ENCODE data around the gene STARD10.

GRCh38 chr11:72807021-72807693 is 13.3 kb upstream of the STARD10 start:
- TF ChIP-seq CTCF (IDR thresholded peaks at IDR 0.05 in 2 of 3, conservative IDR thresholded peaks at IDR 0.05 in 1 of 3; ENCODE audit: borderline replicate concordance in 1 of 3, insufficient read depth in 1 of 3, low read depth in 2 of 3, low read length in 2 of 3): no peak
- no peak for TF ChIP-seq POLR2AphosphoS5 (IDR thresholded peaks at IDR 0.05; ENCODE audit: low read depth, low read length)
- TF ChIP-seq YY1 (IDR thresholded peaks at IDR 0.05; ENCODE audit: extremely low read depth, insufficient replicate concordance, low read depth, low read length): no peak
- no peak for TF ChIP-seq POLR2A (IDR thresholded peaks at IDR 0.05; ENCODE audit: borderline replicate concordance, extremely low read depth, insufficient read depth, insufficient read length)
- no peak for TF ChIP-seq RAD21 (IDR thresholded peaks at IDR 0.05; ENCODE audit: low read depth)
- no peak for TF ChIP-seq EZH2 (IDR thresholded peaks at IDR 0.05)
- no peak for TF ChIP-seq JUND (IDR thresholded peaks at IDR 0.05)
- no peak for TF ChIP-seq SP1 (IDR thresholded peaks at IDR 0.05; ENCODE audit: low read depth)
- TF ChIP-seq EZH2phosphoT487 (IDR thresholded peaks at IDR 0.05; ENCODE audit: borderline replicate concordance): no peak
- TF ChIP-seq ATF3 (IDR thresholded peaks at IDR 0.05): no peak
- TF ChIP-seq SRF (IDR thresholded peaks at IDR 0.05; ENCODE audit: low read depth): no peak
- no peak for TF ChIP-seq REST (IDR thresholded peaks at IDR 0.05; ENCODE audit: low read depth)
- TF ChIP-seq ZNF274 (IDR thresholded peaks at IDR 0.05; ENCODE audit: low read depth, low read length): no peak

Data from HCT116 (cell line).